Measurements from ENCODE around the gene PLD4.
"Not testable (repeated sequence)": the region's sequence is repeated elsewhere in the genome, so short reads cannot be mapped to it uniquely, and the experiment has no call there.

DNA sequence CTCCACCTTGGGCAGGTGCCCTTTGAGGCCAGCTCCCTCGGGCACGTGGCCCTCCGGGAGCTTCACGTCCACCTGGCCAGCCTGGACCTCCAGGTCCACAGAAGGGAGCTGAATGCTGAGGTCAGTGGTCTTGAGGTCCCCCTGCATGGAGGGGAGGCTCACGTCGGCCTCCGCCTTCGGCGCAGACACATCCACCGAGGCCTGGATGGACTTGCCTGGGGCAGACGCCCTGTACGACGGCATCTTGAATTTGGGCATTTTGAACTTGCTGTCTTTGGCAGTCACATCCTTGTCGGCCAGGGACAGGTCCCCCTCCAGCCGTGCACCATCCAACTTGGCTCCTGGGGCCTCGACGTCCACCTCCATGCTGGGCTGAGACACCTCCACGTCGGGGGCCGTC lies 20.6 kb downstream of the PLD4 start:
- TF ChIP-seq CTCF, POLR2AphosphoS5, EP300, POLR2A (IDR thresholded peaks at IDR 0.05): not testable (repeated sequence)

Measured in gastroesophageal sphincter (tissue), 3 donors.